H9 (cell line): Measurements from ENCODE around the gene PIEZO2. TPM values are rescaled to one million over a fixed set of nuclear protein-coding genes. Genes with fewer than 3 reads are reported as not detected.

Experiments used
- DNase-seq: peaks from one replicate; pipeline ENCODE4 v3.0.0-alpha.2; 2017
- H2AFZ ChIP-seq: one replicate; pipeline ENCODE4 v1.6.1; 2013; ENCODE audit warnings: mild to moderate bottlenecking, low read length, control low read depth, moderate library complexity
- H2AK5ac ChIP-seq: 2 replicates; pipeline ENCODE4 v1.6.1; 2013; ENCODE audit warnings: low read length, control low read depth, mixed read lengths; ENCODE audit not compliant: insufficient read length
- H2BK120ac ChIP-seq: one replicate; pipeline ENCODE4 v1.6.1; 2013; ENCODE audit warnings: low read depth, mild to moderate bottlenecking, low read length, control low read depth, inconsistent platforms; ENCODE audit not compliant: poor library complexity, severe bottlenecking
- H2BK12ac ChIP-seq: 2 replicates; pipeline ENCODE4 v1.6.1; 2013; ENCODE audit warnings: low read length, control low read depth, mixed read lengths, low read depth; ENCODE audit not compliant: insufficient read length
- H2BK15ac ChIP-seq: 2 replicates; pipeline ENCODE4 v1.6.1; 2013; ENCODE audit warnings: low read depth, low read length, control low read depth
- H2BK20ac ChIP-seq: one replicate; pipeline ENCODE4 v1.6.1; 2013; ENCODE audit warnings: low read depth, mild to moderate bottlenecking, low read length, control low read depth, inconsistent platforms; ENCODE audit not compliant: poor library complexity, severe bottlenecking
- H2BK5ac ChIP-seq: 2 replicates; pipeline ENCODE4 v1.6.1; 2013; ENCODE audit warnings: low read length, control low read depth, mixed read lengths; ENCODE audit not compliant: insufficient read length
- H3K14ac ChIP-seq: 2 replicates; pipeline ENCODE4 v1.6.1; 2013; ENCODE audit warnings: low read length, control low read depth; ENCODE audit not compliant: insufficient read depth
- H3K18ac ChIP-seq: 2 replicates; pipeline ENCODE4 v1.6.1; 2013; ENCODE audit warnings: low read depth, mild to moderate bottlenecking, mixed read lengths, low read length, control low read depth; ENCODE audit not compliant: insufficient read length
- H3K23ac ChIP-seq: 2 replicates; pipeline ENCODE4 v1.6.1; 2013; ENCODE audit warnings: low read length, control low read depth, mixed read lengths, low read depth; ENCODE audit not compliant: insufficient read length
- H3K23me2 ChIP-seq: 2 replicates; pipeline ENCODE4 v1.6.1; 2013; ENCODE audit warnings: low read depth, mild to moderate bottlenecking, mixed read lengths, low read length, control low read depth; ENCODE audit not compliant: insufficient read length, poor library complexity, severe bottlenecking
- H3K27ac ChIP-seq: 2 replicates; pipeline ENCODE4 v1.5.1; 2013; ENCODE audit warnings: low read length, control low read depth, mixed read lengths, low read depth; ENCODE audit not compliant: insufficient read length
- H3K27me3 ChIP-seq: 2 replicates; pipeline ENCODE4 v1.6.1; 2013; ENCODE audit warnings: low read length, control low read depth, inconsistent platforms; ENCODE audit not compliant: insufficient read depth
- H3K4ac ChIP-seq: 2 replicates; pipeline ENCODE4 v1.6.1; 2013; ENCODE audit warnings: low read depth, mild to moderate bottlenecking, control low read depth, inconsistent platforms, low read length, moderate library complexity
- H3K4me1 ChIP-seq: 2 replicates; pipeline ENCODE4 v1.6.1; 2013; ENCODE audit warnings: low read length, control low read depth, inconsistent platforms; ENCODE audit not compliant: insufficient read depth
- H3K4me2 ChIP-seq: 2 replicates; pipeline ENCODE4 v1.6.1; 2013; ENCODE audit warnings: low read length, control low read depth, mixed read lengths; ENCODE audit not compliant: insufficient read length, insufficient read depth
- H3K56ac ChIP-seq: 2 replicates; pipeline ENCODE4 v1.6.1; 2013; ENCODE audit warnings: low read depth, mild to moderate bottlenecking, mixed read lengths, low read length, control low read depth; ENCODE audit not compliant: insufficient read length
- H3K79me1 ChIP-seq: 2 replicates; pipeline ENCODE4 v1.6.1; 2013; ENCODE audit warnings: low read depth, mild to moderate bottlenecking, moderate library complexity, low read length, control low read depth, inconsistent platforms; ENCODE audit not compliant: insufficient read depth, poor library complexity, severe bottlenecking
- H3K79me2 ChIP-seq: 2 replicates; pipeline ENCODE4 v1.6.1; 2013; ENCODE audit warnings: low read length, control low read depth, inconsistent platforms; ENCODE audit not compliant: insufficient read depth
- H3K9ac ChIP-seq: 2 replicates; pipeline ENCODE4 v1.6.1; 2013; ENCODE audit warnings: low read length, control low read depth, mixed read lengths; ENCODE audit not compliant: insufficient read length; ENCODE audit errors: extremely low read depth
- H3K9me3 ChIP-seq: one replicate; pipeline ENCODE4 v1.6.1; 2013; ENCODE audit warnings: low read depth, low read length, inconsistent platforms; ENCODE audit not compliant: control insufficient read depth
- H3T11ph ChIP-seq: one replicate; pipeline ENCODE4 v1.6.1; 2013; ENCODE audit warnings: mild to moderate bottlenecking, low read length, control low read depth, inconsistent platforms
- H4K20me1 ChIP-seq: one replicate; pipeline ENCODE4 v1.6.1; 2013; ENCODE audit not compliant: control insufficient read depth, insufficient read length, insufficient read depth
- H4K5ac ChIP-seq: 2 replicates; pipeline ENCODE4 v1.6.1; 2013; ENCODE audit warnings: low read depth, mild to moderate bottlenecking, mixed read lengths, low read length, control low read depth; ENCODE audit not compliant: insufficient read length
- H4K8ac ChIP-seq: replicated peaks from 2 replicates; pipeline ENCODE4 v1.6.1; 2013; ENCODE audit warnings: low read length, control low read depth, mixed read lengths, low read depth; ENCODE audit not compliant: insufficient read length
- H4K91ac ChIP-seq: 2 replicates; pipeline ENCODE4 v1.6.1; 2013; ENCODE audit warnings: low read depth, mild to moderate bottlenecking, moderate library complexity, mixed read lengths, low read length, control low read depth; ENCODE audit not compliant: insufficient read length
- H3K27ac Mint-ChIP-seq, 3 experiments: 2 replicates in 2 of 3; 3 replicates in 1 of 3; pipeline ENCODE4 v1.8.0; 2020 to 2021; ENCODE audit warnings: mixed read lengths in 3 of 3, mild to moderate bottlenecking in 1 of 3, moderate library complexity in 1 of 3
- H3K27me3 Mint-ChIP-seq: 2 replicates; pipeline ENCODE4 v1.8.0; 2021; ENCODE audit warnings: low read depth, mild to moderate bottlenecking, moderate library complexity, mixed read lengths
- H3K36me3 Mint-ChIP-seq, 3 experiments: 2 replicates in 2 of 3; 3 replicates in 1 of 3; pipeline ENCODE4 v1.8.0; 2020 to 2021; ENCODE audit warnings: low read depth in 3 of 3, mixed read lengths in 3 of 3; ENCODE audit not compliant: insufficient read depth in 1 of 3
- H3K4me1 Mint-ChIP-seq, 2 experiments: 2 replicates each; pipeline ENCODE4 v1.8.0; 2020; ENCODE audit warnings: mixed read lengths in 2 of 2
- H3K4me3 Mint-ChIP-seq, 2 experiments: 2 replicates in 1 of 2; 3 replicates in 1 of 2; pipeline ENCODE4 v1.8.0; 2020 to 2021; ENCODE audit warnings: mild to moderate bottlenecking in 2 of 2, mixed read lengths in 2 of 2, moderate library complexity in 1 of 2
- H3K9me3 Mint-ChIP-seq, 2 experiments: 2 replicates in 1 of 2; 3 replicates in 1 of 2; pipeline ENCODE4 v1.8.0; 2020; ENCODE audit warnings: mild to moderate bottlenecking in 2 of 2, mixed read lengths in 2 of 2, moderate library complexity in 1 of 2
- CTCF ChIP-seq: fragments of 200-600 bp; sonication (generic); conservative IDR thresholded peaks from 3 replicates; pipeline ENCODE4 v1.8.0; 2021; ENCODE audit warnings: antibody characterized with exemption, mild to moderate bottlenecking
- WGBS: extraction: QIAGEN DNeasy Blood & Tissue Kit; methylation state at CpG from one replicate; pipeline ENCODE4 v1.1.7; 2013; ENCODE audit warnings: missing lambda C conversion rate, low lambda C conversion rate, mixed read lengths; ENCODE audit not compliant: insufficient read length; ENCODE audit errors: extremely low coverage; 5-methylcytosine and 5-hydroxymethylcytosine counted together
- total RNA-seq: library from RNA; stranded (reverse); gene quantifications from 2 replicates; pipeline ENCODE4 v1.2.1, GENCODE V29; 2021

Gene PIEZO2
- total RNA-seq, 1 experiment from 2014 or later: 3.9 TPM

GRCh38 chr18:11114653-11115052 is 34.7 kb downstream of the PIEZO2 start:
- no peak overlapping the region for H3K9ac ChIP-seq
- no peak overlapping the region for H3K4me2 ChIP-seq
- WGBS: no CpG with 5 or more reads among the region's 2 CpGs

More at GRCh38 chr18:11114653-11115052, 34.7 kb downstream of the PIEZO2 start:
- H3K9me3 ChIP-seq: no peaks in the 10 kb centered on the region
- H2AK5ac ChIP-seq: no peak overlapping the region
- no peak overlapping the region for H3T11ph ChIP-seq
- H4K91ac ChIP-seq: no peak overlapping the region
- no peak for DNase-seq
- H3K4ac ChIP-seq: no peak overlapping the region
- no peak overlapping the region for H2BK15ac ChIP-seq
- no peak overlapping the region for H3K14ac ChIP-seq
- Mint-ChIP-seq H3K27me3 (no peaks in the 10 kb centered on the region; the same call in 1 of the 2 replicates), H3K36me3 (peaks cover 0 to 3% (median 0%) of the 10 kb centered on the region in 3 experiments; a peak in 2 of 7 replicates), H3K4me3 (no peak overlapping the region), H3K4me1 (peaks cover 6 to 7% of the 10 kb centered on the region in 2 experiments), H3K27ac (no peak overlapping the region), H3K9me3 (no peaks in the 10 kb centered on the region)
- no peak overlapping the region for H3K18ac ChIP-seq
- no peak overlapping the region for H4K5ac ChIP-seq
- no peaks in the 10 kb centered on the region for H3K4me1 ChIP-seq
- H3K23ac ChIP-seq: no peak overlapping the region
- no peak overlapping the region for H3K27ac ChIP-seq
- no peaks in the 10 kb centered on the region for H3K23me2 ChIP-seq
- H4K20me1 ChIP-seq: no peaks in the 10 kb centered on the region
- no peak overlapping the region for H2BK20ac ChIP-seq
- no peaks in the 10 kb centered on the region for H3K27me3 ChIP-seq
- H2BK5ac ChIP-seq: no peak overlapping the region
- H3K79me2 ChIP-seq: no peaks in the 10 kb centered on the region
- H2BK120ac ChIP-seq: no peak overlapping the region
- no peak overlapping the region for H2BK12ac ChIP-seq
- no peak for TF ChIP-seq CTCF
- H4K8ac ChIP-seq: no peak overlapping the region
- H3K56ac ChIP-seq: no peak overlapping the region
- H3K79me1 ChIP-seq: no peaks in the 10 kb centered on the region
- no peak overlapping the region for H2AFZ ChIP-seq
